GM12891 (cell line): Measurements from ENCODE around the gene GNAO1.

Experiments used
- DNase-seq: peaks from one replicate; pipeline ENCODE4 v3.0.0; 2011; ENCODE audit warnings: low spot score; ENCODE audit not compliant: insufficient read length
- FAIRE-seq: peaks from 2 replicates; lab custom pipeline; 2011; peaks lifted over from hg19 to GRCh38; lab: Jason Lieb, UNC
- PAX5 ChIP-seq: IDR thresholded peaks from 2 replicates; pipeline ENCODE4 v1.6.1; 2011; ENCODE audit warnings: low read length, moderate library complexity, mild to moderate bottlenecking; ENCODE audit not compliant: insufficient read depth, severe bottlenecking
- POLR2A ChIP-seq: IDR thresholded peaks from 2 replicates; pipeline ENCODE4 v1.6.1; 2011; ENCODE audit warnings: low read depth, low read length, control low read depth
- POLR2AphosphoS5 ChIP-seq: IDR thresholded peaks from 2 replicates; pipeline ENCODE4 v1.6.1; 2011; ENCODE audit warnings: low read depth, low read length, control low read depth
- POU2F2 ChIP-seq: IDR thresholded peaks from 2 replicates; pipeline ENCODE4 v1.6.1; 2011; ENCODE audit warnings: low read depth, mild to moderate bottlenecking, control low read depth, low read length, moderate library complexity
- SPI1 ChIP-seq: IDR thresholded peaks from 2 replicates; pipeline ENCODE4 v1.6.1; 2011; ENCODE audit warnings: low read depth, low read length, control low read depth
- TAF1 ChIP-seq: IDR thresholded peaks from 2 replicates; pipeline ENCODE4 v1.6.1; 2011; ENCODE audit warnings: low read depth, low read length, control low read depth

GNAO1 gene

GRCh38 chr16:56269811-56270684 lies 78.8 kb downstream of the GNAO1 start:
- no peak for FAIRE-seq
- no peak for DNase-seq
- no peak for TF ChIP-seq TAF1

- TF ChIP-seq PAX5 (no peak), SPI1 (no peak), TAF1 (no peak), POLR2A (no peak)
- DNase-seq (no peak), FAIRE-seq (no peak)
These were observed 79.5 kb downstream of the GNAO1 start for GRCh38 chr16:56270828-56271227.

- no peak for TF ChIP-seq PAX5
- no peak for DNase-seq
- no peak for FAIRE-seq
These were observed 81.2 kb downstream of the GNAO1 start for GRCh38 chr16:56272583-56272894.

DNA sequence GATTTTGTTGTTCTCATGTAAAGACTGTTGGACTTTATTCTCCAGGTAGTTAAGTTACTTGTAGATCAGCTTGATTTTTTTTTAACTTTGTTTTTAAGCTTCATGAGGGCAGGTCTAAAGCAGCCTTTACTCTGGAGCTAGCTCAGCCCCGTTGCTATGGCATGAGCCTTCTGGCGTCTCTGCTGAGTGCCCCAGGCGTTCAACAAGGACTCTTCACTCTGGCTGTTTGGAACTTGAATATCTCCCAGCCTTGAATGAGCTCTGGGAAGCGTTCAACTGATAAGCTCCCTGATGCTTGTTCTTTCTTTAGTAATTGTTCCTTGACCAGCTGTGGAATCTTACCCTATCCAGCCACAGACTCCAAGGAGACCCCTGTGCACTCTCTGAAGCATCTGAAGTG lies 82.3 kb downstream of the GNAO1 start:
- no peak for FAIRE-seq

GRCh38 chr16:56274369-56274768 lies 83.1 kb downstream of the GNAO1 start:
- FAIRE-seq (no peak), DNase-seq (no peak)
- no peak for TF ChIP-seq PAX5
- TF ChIP-seq TAF1 = no peak
- no peak for TF ChIP-seq POLR2A
- TF ChIP-seq SPI1 = no peak
- TF ChIP-seq POU2F2 = no peak
- TF ChIP-seq POLR2AphosphoS5 = no peak

More for the DNA sequence above, 82.3 kb downstream of the GNAO1 start:
- no peak for DNase-seq
- no peak for TF ChIP-seq POLR2A
- TF ChIP-seq TAF1 = no peak
- TF ChIP-seq POLR2AphosphoS5 = no peak
- TF ChIP-seq POU2F2 = no peak
- TF ChIP-seq SPI1 = no peak
- no peak for TF ChIP-seq PAX5

DNA sequence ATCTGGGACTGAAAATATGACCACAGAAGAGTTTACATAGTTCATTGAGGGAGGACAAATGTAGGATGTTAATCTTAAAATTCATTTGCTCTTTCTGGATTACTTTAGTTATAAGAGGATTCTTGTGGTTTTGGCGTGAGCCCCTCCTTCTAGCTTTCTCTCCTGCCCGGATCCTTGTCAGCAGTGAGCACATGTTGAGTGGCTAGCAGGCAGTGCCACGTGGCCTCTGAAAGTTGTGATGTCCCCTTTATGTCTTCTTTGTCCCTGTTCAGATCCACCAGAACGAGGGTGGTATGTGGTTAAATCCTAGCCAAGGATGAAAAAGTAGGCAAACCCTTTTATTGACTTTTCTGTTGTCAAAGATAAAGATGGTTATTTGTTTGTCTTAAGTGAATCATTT lies 83.8 kb downstream of the GNAO1 start:
- no peak for TF ChIP-seq PAX5
- no peak for TF ChIP-seq POLR2AphosphoS5
- TF ChIP-seq TAF1 = no peak
- no peak for TF ChIP-seq SPI1
- no peak for TF ChIP-seq POU2F2
- TF ChIP-seq POLR2A = no peak
- no peak for FAIRE-seq
- no peak for DNase-seq

GRCh38 chr16:56275801-56276200 lies 84.5 kb downstream of the GNAO1 start:
- TF ChIP-seq POLR2A = no peak
- DNase-seq = no peak
- FAIRE-seq = no peak

DNA sequence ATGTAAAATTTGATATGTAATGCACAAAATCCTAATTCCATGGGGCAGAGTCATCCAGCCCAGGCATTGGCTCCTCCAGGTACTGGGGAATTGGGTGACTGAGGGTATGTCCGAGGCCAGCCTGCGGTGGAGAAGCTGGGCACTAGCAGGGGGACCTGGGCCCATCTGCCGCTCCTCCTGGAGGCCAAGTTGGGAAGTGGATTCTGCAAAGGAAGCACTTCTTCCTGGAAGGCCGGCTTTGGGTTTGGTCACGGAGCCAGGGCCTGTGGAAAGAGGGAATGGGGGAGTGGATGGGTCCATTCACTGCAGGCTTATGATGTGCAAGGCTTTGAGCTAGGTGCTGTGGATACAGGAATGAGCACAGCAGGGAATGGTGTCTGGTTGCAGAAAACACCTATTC lies 85.8 kb downstream of the GNAO1 start:
- DNase-seq = no peak

DNA sequence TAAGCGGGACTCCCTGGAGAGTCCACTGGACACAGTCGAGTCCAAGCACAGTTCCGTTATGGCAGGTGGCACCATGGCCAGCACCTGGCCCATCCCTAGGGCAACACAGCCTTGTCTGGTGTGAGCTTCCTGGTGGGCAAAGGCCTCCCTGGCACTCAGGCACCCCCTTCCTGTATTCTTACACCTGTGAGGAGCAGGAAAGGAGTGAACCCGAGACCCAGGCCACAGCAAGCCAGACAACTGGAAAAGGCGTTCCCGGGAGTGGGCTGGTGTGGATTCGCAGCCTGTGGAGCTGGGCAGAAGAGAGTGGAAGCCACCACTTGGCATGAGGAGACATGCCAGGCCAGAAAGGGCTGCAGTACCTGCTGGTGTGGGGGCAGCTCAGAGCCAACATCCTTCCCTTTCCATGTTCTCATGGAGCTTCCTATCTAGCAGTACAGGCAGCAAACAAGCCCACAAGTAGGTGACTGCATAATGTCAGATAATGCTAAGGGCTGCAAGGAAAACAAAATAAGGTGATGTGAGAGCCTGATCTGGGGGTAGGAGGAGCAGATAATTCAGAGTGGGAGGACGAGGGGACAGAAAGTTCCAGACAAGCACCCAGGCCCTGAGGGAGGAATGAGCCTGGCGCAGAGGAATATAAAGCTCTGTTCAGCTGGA lies 87.0 kb downstream of the GNAO1 start:
- FAIRE-seq = no peak
- DNase-seq = no peak
- TF ChIP-seq POU2F2 (no peak), POLR2A (no peak), PAX5 (no peak), POLR2AphosphoS5 (no peak), TAF1 (no peak), SPI1 (no peak)

More for the DNA sequence above, 85.8 kb downstream of the GNAO1 start:
- TF ChIP-seq PAX5 = no peak
- TF ChIP-seq TAF1 = no peak
- TF ChIP-seq POLR2A = no peak
- TF ChIP-seq SPI1 = no peak
- no peak for TF ChIP-seq POU2F2
- FAIRE-seq = no peak

DNA sequence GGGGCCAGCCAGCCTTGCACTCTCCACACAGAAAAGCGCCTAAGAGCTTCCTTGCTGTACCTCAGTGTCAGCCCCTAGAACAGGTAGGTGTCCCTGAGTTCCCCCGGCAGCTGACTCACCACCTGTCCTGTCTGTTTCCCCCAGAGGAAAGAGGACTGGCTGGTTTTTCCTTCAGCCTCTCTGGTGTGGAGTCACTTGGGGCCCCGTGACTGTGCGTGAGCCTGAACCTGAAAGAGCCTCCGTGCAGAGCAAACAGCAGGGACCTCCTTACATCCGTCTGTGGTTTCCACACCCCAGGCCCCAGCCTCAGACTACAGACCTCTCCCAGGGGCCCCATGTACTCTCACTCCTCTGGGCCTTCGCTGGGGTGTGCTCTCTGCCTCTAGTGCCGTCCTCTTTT lies 87.8 kb downstream of the GNAO1 start:
- FAIRE-seq = no peak
- no peak for DNase-seq
- no peak for TF ChIP-seq POLR2A
- TF ChIP-seq POLR2AphosphoS5 = no peak
- TF ChIP-seq POU2F2 = no peak
- TF ChIP-seq SPI1 = no peak
- no peak for TF ChIP-seq TAF1
- no peak for TF ChIP-seq PAX5

GRCh38 chr16:56279914-56280313 lies 88.6 kb downstream of the GNAO1 start:
- FAIRE-seq (no peak), DNase-seq (no peak)
- TF ChIP-seq POLR2AphosphoS5 = no peak
- no peak for TF ChIP-seq SPI1
- no peak for TF ChIP-seq TAF1
- TF ChIP-seq PAX5 = no peak
- TF ChIP-seq POLR2A = no peak
- no peak for TF ChIP-seq POU2F2
